ENCODE measurements around the gene PTGR1. TPM values are rescaled to one million over a fixed set of nuclear protein-coding genes. Genes with fewer than 3 reads are reported as not detected.
"Not testable (repeated sequence)": the region's sequence is repeated elsewhere in the genome, so short reads cannot be mapped to it uniquely, and the experiment has no call there.

PTGR1 gene
- total RNA-seq, 1 donor from 2014 or later = 67.9 TPM

GRCh38 chr9:111586378-111586777 lies 13.1 kb downstream of the PTGR1 start:
- no peak for TF ChIP-seq CTCF (IDR thresholded peaks at IDR 0.05; ENCODE audit: insufficient read depth, low read length, severe bottlenecking)
- DNase-seq (ENCODE audit: low read depth) (no peak), FAIRE-seq (no peak)
- peaks cover 21% of the 10 kb centered on the region for H3K36me3 ChIP-seq (ENCODE audit: control insufficient read depth, insufficient read depth, low read length)
- H3K27me3 ChIP-seq (ENCODE audit: control insufficient read depth, insufficient read depth, low read length) = no peaks in the 10 kb centered on the region
- no peak overlapping the region for H3K4me3 ChIP-seq (ENCODE audit: low read depth, low read length)

GRCh38 chr9:111582888-111583287 lies 16.6 kb downstream of the PTGR1 start:
- no peak for TF ChIP-seq CTCF (IDR thresholded peaks at IDR 0.05; ENCODE audit: insufficient read depth, low read length, severe bottlenecking)
- Histone ChIP-seq H3K4me3 (ENCODE audit: low read depth, low read length) (no peak overlapping the region), H3K36me3 (ENCODE audit: control insufficient read depth, insufficient read depth, low read length) (peaks cover 30% of the 10 kb centered on the region), H3K27me3 (ENCODE audit: control insufficient read depth, insufficient read depth, low read length) (no peaks in the 10 kb centered on the region)
- DNase-seq (ENCODE audit: low read depth) (peak; percentile 70), FAIRE-seq (no peak)

- DNase-seq (ENCODE audit: low read depth) (no peak), FAIRE-seq (no peak)
- Histone ChIP-seq H3K4me3 (ENCODE audit: low read depth, low read length) (no peak overlapping the region), H3K27me3 (ENCODE audit: control insufficient read depth, insufficient read depth, low read length) (no peaks in the 10 kb centered on the region), H3K36me3 (ENCODE audit: control insufficient read depth, insufficient read depth, low read length) (peaks cover 31% of the 10 kb centered on the region)
- TF ChIP-seq CTCF (IDR thresholded peaks at IDR 0.05; ENCODE audit: insufficient read depth, low read length, severe bottlenecking) = no peak
Measured at GRCh38 chr9:111572950-111573604, 26.4 kb downstream of the PTGR1 start.

GRCh38 chr9:111568127-111568526 lies 31.3 kb downstream of the PTGR1 start:
- peaks cover 29% of the 10 kb centered on the region for H3K36me3 ChIP-seq (ENCODE audit: control insufficient read depth, insufficient read depth, low read length)
- H3K4me3 ChIP-seq (ENCODE audit: low read depth, low read length); DNase-seq (ENCODE audit: low read depth); FAIRE-seq; H3K27me3 ChIP-seq (ENCODE audit: control insufficient read depth, insufficient read depth, low read length): not testable (repeated sequence)

GRCh38 chr9:111566234-111566633 lies 33.2 kb downstream of the PTGR1 start:
- H3K4me3 ChIP-seq (ENCODE audit: low read depth, low read length) = no peak overlapping the region
- no peaks in the 10 kb centered on the region for H3K27me3 ChIP-seq (ENCODE audit: control insufficient read depth, insufficient read depth, low read length)
- H3K36me3 ChIP-seq (ENCODE audit: control insufficient read depth, insufficient read depth, low read length) = peaks cover 26% of the 10 kb centered on the region
- no peak for TF ChIP-seq CTCF (IDR thresholded peaks at IDR 0.05; ENCODE audit: insufficient read depth, low read length, severe bottlenecking)
- no peak for FAIRE-seq
- no peak for DNase-seq (ENCODE audit: low read depth)

- no peak for TF ChIP-seq CTCF (IDR thresholded peaks at IDR 0.05; ENCODE audit: insufficient read depth, low read length, severe bottlenecking)
- DNase-seq (ENCODE audit: low read depth) (no peak), FAIRE-seq (no peak)
- Histone ChIP-seq H3K36me3 (ENCODE audit: control insufficient read depth, insufficient read depth, low read length) (peaks cover 12% of the 10 kb centered on the region), H3K27me3 (ENCODE audit: control insufficient read depth, insufficient read depth, low read length) (no peaks in the 10 kb centered on the region), H3K4me3 (ENCODE audit: low read depth, low read length) (no peak overlapping the region)
Measured at GRCh38 chr9:111561165-111561719, 38.2 kb downstream of the PTGR1 start.

Data from bronchial epithelial cell (primary cell).